IPS-18a (cell line): ENCODE results near the gene NOS1AP.
"Not testable (repeated sequence)": the region's sequence is repeated elsewhere in the genome, so short reads cannot be mapped to it uniquely, and the experiment has no call there.

Experiments used
- H3K27ac ChIP-seq: one replicate; pipeline ENCODE4 v1.5.1; 2013; ENCODE audit warnings: low read length
- H3K27me3 ChIP-seq: one replicate; pipeline ENCODE4 v1.6.1; 2013; ENCODE audit warnings: mild to moderate bottlenecking, low read length; ENCODE audit not compliant: control insufficient read depth, insufficient read depth
- H3K36me3 ChIP-seq: one replicate; pipeline ENCODE4 v1.6.1; 2013; ENCODE audit warnings: low read depth, low read length; ENCODE audit not compliant: control insufficient read depth
- H3K4me1 ChIP-seq: one replicate; pipeline ENCODE4 v1.6.1; 2013; ENCODE audit warnings: low read depth, low read length; ENCODE audit not compliant: control insufficient read depth
- H3K4me3 ChIP-seq: one replicate; pipeline ENCODE4 v1.5.1; 2013; ENCODE audit warnings: low read length
- H3K9ac ChIP-seq: one replicate; pipeline ENCODE4 v1.6.1; 2013; ENCODE audit warnings: mild to moderate bottlenecking, low read length, moderate library complexity
- H3K9me3 ChIP-seq: one replicate; pipeline ENCODE4 v1.6.1; 2013; ENCODE audit warnings: low read depth, low read length; ENCODE audit not compliant: control insufficient read depth

Gene NOS1AP

GRCh38 chr1:162191396-162192305, 122.2 kb downstream of the NOS1AP start:
- Histone ChIP-seq H3K9me3 (no peaks in the 10 kb centered on the region), H3K4me3 (no peak overlapping the region), H3K27me3 (no peaks in the 10 kb centered on the region), H3K36me3 (no peaks in the 10 kb centered on the region), H3K4me1 (no peaks in the 10 kb centered on the region), H3K9ac (no peak overlapping the region), H3K27ac (no peak overlapping the region)

- Histone ChIP-seq H3K9me3 (no peaks in the 10 kb centered on the region), H3K4me1 (peaks cover 5% of the 10 kb centered on the region), H3K36me3 (no peaks in the 10 kb centered on the region), H3K27ac (no peak overlapping the region), H3K27me3 (no peaks in the 10 kb centered on the region), H3K9ac (no peak overlapping the region), H3K4me3 (no peak overlapping the region)
Observed at GRCh38 chr1:162192306-162192678, 122.8 kb downstream of the NOS1AP start.

DNA sequence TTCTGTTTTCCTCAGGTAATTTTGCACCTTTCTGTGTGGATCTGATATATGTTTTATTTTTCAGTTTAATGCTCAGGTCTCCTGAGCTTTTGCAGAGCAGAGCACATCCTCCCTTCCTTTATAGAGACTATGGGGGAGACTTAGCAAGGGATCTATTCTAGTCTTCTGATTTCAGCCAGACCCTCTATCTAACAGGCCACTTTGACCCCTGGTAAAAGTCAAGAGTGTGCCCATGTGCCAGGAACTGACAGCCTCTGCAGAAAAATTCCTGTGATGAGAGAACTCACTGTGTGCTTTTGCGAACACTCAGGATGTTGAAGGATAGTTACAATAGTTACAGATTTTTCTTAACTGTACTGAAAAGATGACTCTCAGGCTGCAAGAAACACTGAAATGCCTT, 123.3 kb downstream of the NOS1AP start:
- no peaks in the 10 kb centered on the region for H3K36me3 ChIP-seq
- H3K4me3 ChIP-seq: no peak overlapping the region
- H3K27me3 ChIP-seq: no peaks in the 10 kb centered on the region
- no peak overlapping the region for H3K9ac ChIP-seq
- H3K27ac ChIP-seq: no peak overlapping the region
- H3K4me1 ChIP-seq: peaks cover 10% of the 10 kb centered on the region
- H3K9me3 ChIP-seq: no peaks in the 10 kb centered on the region

DNA sequence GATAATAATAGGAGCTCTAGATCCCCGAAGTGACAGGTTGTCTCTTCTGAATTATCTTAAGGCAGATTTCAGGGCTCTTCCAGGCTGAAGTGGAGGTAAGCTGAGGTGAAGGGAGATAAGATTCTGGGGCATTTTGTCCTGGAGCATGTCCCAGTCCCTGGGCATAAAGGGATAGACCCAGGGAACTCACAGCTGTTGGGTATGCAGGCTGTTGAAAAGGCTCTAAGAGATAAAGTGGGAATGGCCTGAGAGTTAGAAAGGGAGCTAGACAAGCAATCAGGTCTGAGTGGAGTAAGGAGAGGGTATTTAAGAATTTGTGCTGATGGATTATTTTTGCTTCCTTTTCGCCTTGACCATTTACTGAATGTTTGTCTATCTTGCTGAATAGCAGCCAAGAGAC, 123.7 kb downstream of the NOS1AP start:
- no peaks in the 10 kb centered on the region for H3K27me3 ChIP-seq
- no peak overlapping the region for H3K27ac ChIP-seq
- peaks cover 14% of the 10 kb centered on the region for H3K4me1 ChIP-seq
- H3K4me3 ChIP-seq: no peak overlapping the region
- H3K36me3 ChIP-seq: no peaks in the 10 kb centered on the region
- H3K9me3 ChIP-seq: no peaks in the 10 kb centered on the region
- H3K9ac ChIP-seq: no peak overlapping the region

- Histone ChIP-seq H3K4me3 (no peak overlapping the region), H3K9ac (no peak overlapping the region), H3K9me3 (no peaks in the 10 kb centered on the region), H3K4me1 (peaks cover 20% of the 10 kb centered on the region), H3K27ac (no peak overlapping the region), H3K36me3 (no peaks in the 10 kb centered on the region), H3K27me3 (no peaks in the 10 kb centered on the region)
Observed at GRCh38 chr1:162193815-162194214, 124.3 kb downstream of the NOS1AP start.

- Histone ChIP-seq H3K4me3 (no peak overlapping the region), H3K27ac (no peak overlapping the region)
Observed at GRCh38 chr1:162195567-162195966, 126.1 kb downstream of the NOS1AP start.

DNA sequence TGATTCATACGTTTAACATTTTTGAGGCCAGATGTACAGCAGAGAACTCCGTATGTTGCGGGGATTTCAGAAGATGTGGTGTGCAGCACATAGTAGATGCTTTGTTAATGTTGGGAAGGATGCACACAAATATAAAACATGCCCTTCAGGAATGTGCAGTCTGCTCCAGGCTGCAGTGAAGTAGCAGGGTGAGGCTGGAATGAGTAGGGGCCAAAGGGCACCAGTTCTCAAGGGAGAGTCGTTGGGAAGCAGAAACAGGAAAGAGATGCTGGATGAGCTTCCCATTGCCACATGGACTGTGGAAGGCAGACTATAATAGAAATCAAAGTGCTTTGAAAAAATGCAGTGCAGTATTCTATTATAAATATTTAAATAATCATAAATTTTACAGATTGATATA, 126.9 kb downstream of the NOS1AP start:
- no peaks in the 10 kb centered on the region for H3K27me3 ChIP-seq
- H3K4me3 ChIP-seq: no peak overlapping the region
- H3K27ac ChIP-seq: no peak overlapping the region
- no peaks in the 10 kb centered on the region for H3K36me3 ChIP-seq
- H3K9me3 ChIP-seq: no peaks in the 10 kb centered on the region
- no peak overlapping the region for H3K9ac ChIP-seq
- H3K4me1 ChIP-seq: peaks cover 20% of the 10 kb centered on the region

More at GRCh38 chr1:162195567-162195966, 126.1 kb downstream of the NOS1AP start:
- H3K36me3 ChIP-seq: no peaks in the 10 kb centered on the region
- H3K4me1 ChIP-seq: peaks cover 20% of the 10 kb centered on the region
- H3K27me3 ChIP-seq: no peaks in the 10 kb centered on the region
- H3K9ac ChIP-seq: no peak overlapping the region
- H3K9me3 ChIP-seq: no peaks in the 10 kb centered on the region

DNA sequence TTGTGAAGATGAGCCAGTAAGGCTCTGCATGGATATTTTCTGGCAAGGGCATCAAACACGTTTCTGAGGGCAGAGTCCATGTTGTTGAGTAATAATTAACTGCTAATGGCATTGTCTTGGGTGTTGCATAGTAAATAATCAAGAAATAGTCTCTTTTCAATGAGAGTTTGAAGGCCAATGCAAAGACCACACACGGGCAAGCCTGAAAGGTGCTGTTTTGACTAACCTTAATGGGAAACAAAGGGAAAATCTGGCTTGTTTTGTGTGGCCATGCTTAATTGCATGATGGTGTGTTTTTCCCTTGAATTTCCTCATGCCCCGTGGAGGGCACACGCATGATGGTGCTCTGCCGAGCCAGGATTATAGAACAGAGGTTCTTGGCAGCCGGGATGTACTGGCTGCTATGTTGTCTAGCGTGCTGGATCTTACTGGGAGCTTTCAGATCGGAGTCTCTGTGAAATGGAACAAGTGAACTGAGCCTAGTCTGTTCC, 127.6 kb downstream of the NOS1AP start:
- Histone ChIP-seq H3K4me1 (peaks cover 20% of the 10 kb centered on the region), H3K27me3 (no peaks in the 10 kb centered on the region), H3K36me3 (no peaks in the 10 kb centered on the region), H3K4me3 (no peak overlapping the region), H3K9ac (no peak overlapping the region), H3K9me3 (no peaks in the 10 kb centered on the region), H3K27ac (no peak overlapping the region)

DNA sequence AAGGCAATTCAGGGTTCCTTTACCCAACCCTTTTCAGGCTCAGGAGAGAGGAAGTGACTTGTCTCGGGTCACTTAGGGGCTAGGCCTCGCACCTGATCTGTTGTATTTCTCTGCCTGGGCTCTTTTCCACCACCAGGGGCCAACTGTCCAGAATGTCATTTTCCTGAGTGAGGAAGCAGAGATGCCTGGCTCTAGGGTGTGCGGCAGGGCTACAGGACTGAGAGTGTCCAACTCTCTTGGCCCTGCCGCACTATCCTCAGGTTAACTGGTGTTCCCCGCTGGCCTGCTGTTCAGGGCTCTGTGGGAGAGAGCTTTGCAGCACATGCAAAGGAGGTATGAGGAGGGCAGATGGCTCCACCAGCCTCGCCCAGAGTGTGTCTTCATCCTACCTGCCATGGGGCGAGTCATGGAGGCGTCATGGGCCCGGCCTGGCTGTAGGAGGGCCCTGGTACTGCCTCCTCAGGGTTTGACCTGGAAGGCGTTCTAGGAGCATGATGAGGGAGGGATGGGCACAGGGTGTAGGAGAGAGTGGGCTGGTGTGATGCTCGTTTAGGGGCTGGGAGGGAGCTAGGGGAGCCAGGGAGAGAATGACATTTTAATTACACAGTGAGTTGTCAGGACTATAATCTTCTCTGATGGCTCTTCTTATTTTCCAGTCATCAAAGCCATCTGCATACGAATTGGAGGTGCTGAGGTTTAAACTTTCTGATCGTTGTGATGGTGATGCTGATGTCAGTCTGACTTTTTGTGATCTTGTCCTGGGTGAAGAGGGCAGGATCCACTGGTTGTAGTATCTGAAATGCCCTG, 128.3 kb downstream of the NOS1AP start:
- Histone ChIP-seq H3K9me3 (no peaks in the 10 kb centered on the region), H3K4me3 (no peak overlapping the region), H3K27ac (no peak overlapping the region), H3K36me3 (no peaks in the 10 kb centered on the region), H3K9ac (no peak overlapping the region), H3K27me3 (no peaks in the 10 kb centered on the region), H3K4me1 (peaks cover 20% of the 10 kb centered on the region)

DNA sequence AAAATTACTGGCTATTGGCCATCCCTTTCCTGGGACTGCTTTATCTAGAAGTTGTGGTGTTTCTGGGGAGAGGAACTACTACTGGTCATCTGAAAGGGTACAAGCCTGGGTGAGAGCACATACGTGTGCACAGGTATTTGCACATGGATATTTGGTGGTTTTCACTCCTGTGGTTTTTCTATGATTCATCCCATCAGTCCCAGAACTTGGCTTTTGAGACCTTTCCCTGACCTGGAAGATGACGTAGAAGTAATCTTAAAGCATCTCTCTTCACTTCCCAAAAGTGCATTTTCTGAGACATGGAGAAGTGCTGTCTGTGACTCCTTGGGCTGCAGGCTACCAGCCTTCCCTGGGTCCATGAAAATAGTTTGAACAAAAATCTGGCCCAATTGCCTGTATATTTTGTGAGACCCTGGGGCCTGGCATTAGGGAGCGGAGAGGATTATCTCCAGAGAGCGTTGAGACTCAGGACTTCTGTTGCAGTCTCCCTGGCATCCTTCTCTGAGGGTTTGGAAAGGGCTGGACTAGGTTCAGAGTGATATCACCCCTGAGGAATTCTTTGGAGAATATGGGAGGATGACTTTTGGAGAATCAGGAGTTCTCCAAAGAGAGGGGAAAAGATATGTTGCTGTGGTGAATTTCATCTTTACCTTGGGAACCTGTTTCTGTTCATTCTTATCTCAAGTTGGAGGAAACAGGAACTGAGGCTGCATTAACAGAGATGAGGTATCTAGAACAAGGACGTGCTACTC, 130.8 kb downstream of the NOS1AP start:
- no peaks in the 10 kb centered on the region for H3K36me3 ChIP-seq
- H3K9me3 ChIP-seq: no peaks in the 10 kb centered on the region
- H3K9ac ChIP-seq: no peak overlapping the region
- H3K4me1 ChIP-seq: peaks cover 24% of the 10 kb centered on the region
- no peaks in the 10 kb centered on the region for H3K27me3 ChIP-seq
- H3K4me3 ChIP-seq: no peak overlapping the region
- no peak overlapping the region for H3K27ac ChIP-seq

DNA sequence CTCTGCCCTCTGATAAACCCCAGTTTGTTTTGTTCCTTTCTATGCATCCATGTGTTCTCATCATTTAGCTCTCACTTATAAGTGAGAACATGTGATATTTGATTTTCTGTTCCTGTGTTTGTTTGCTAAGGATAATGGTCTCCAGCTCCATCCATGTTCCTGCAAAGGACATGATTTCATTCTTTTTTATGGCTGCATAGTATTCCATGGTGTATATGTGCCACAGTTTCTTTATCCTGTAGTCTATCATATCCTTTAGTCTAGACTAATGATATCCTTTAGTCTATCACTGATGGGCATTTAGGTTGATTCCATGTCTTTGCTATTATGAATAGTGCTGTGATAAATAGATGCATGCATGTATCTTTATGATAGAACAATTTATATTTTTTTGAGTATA, 131.6 kb downstream of the NOS1AP start:
- H3K4me1 ChIP-seq: peaks cover 24% of the 10 kb centered on the region
- H3K4me3 ChIP-seq, H3K36me3 ChIP-seq, H3K9ac ChIP-seq, H3K9me3 ChIP-seq, H3K27me3 ChIP-seq, H3K27ac ChIP-seq: not testable (repeated sequence)
